Measurements from ENCODE around the gene MEIOB. TPM values are rescaled to one million over a fixed set of nuclear protein-coding genes. Genes with fewer than 3 reads are reported as not detected.

MEIOB gene
- total RNA-seq, 1 donor, result not detected

- Histone ChIP-seq H3K27me3 (ENCODE audit: insufficient read depth, low read length) (no peaks in the 10 kb centered on the region), H3K4me3 (ENCODE audit: low read length) (no peak overlapping the region), H3K9me3 (ENCODE audit: low read depth, low read length) (no peaks in the 10 kb centered on the region), H3K4me1 (ENCODE audit: insufficient read depth, low read length) (peaks cover 13% of the 10 kb centered on the region)
Measured at GRCh38 chr16:1786242-1787055, 85.5 kb downstream of the MEIOB start.

DNA sequence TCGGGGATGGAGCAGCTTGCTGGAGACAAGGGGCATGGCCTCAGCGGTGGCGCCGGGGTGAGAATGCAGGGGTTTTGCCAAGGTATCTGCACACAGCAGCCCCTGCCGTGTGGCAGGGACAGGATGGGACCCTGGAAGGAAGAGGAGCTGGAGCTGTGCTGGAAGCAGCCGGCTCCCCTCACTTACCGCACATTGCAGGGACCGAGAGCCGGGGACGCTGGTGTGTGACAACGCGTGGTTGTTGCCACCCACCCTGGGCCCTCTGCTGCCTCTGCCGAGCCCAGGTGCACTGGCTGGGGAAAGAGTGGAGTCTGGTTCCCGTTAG is 86.2 kb downstream of the MEIOB start:
- Histone ChIP-seq H3K4me3 (ENCODE audit: low read length) (no peak overlapping the region), H3K4me1 (ENCODE audit: insufficient read depth, low read length) (peaks cover 20% of the 10 kb centered on the region), H3K27me3 (ENCODE audit: insufficient read depth, low read length) (no peaks in the 10 kb centered on the region), H3K9me3 (ENCODE audit: low read depth, low read length) (no peaks in the 10 kb centered on the region)

GRCh38 chr16:1784977-1785845 is 86.8 kb downstream of the MEIOB start:
- no peaks in the 10 kb centered on the region for H3K27me3 ChIP-seq (ENCODE audit: insufficient read depth, low read length)
- H3K4me3 ChIP-seq (ENCODE audit: low read length), result no peak overlapping the region
- no peaks in the 10 kb centered on the region for H3K9me3 ChIP-seq (ENCODE audit: low read depth, low read length)
- H3K4me1 ChIP-seq (ENCODE audit: insufficient read depth, low read length), result peaks cover 23% of the 10 kb centered on the region

Other genes with a start within 250 kb of the MEIOB start
- 2.5 TPM for gene JPT2, start 193.9 kb downstream of the MEIOB start, total RNA-seq
- gene MAPK8IP3, start 166.0 kb downstream of the MEIOB start, total RNA-seq, result 135 TPM
- 17.6 TPM for gene NME3, start 100.6 kb downstream of the MEIOB start, total RNA-seq
- 13.3 TPM for gene EME2, start 99.4 kb downstream of the MEIOB start, total RNA-seq
- 17.1 TPM for gene MRPS34, start 99.0 kb downstream of the MEIOB start, total RNA-seq
- gene SPSB3, start 89.6 kb downstream of the MEIOB start, total RNA-seq, result 40.0 TPM
- gene NUBP2, start 89.2 kb downstream of the MEIOB start, total RNA-seq, result 26.2 TPM
- 0.63 TPM for gene IGFALS, start 78.5 kb downstream of the MEIOB start, total RNA-seq
- gene HAGH, start 45.3 kb downstream of the MEIOB start, total RNA-seq, result 14.3 TPM
- gene FAHD1, start 45.0 kb downstream of the MEIOB start, total RNA-seq, result 7.0 TPM
- gene HS3ST6, start 46.3 kb upstream of the MEIOB start, total RNA-seq, result not detected
- 5.8 TPM for gene MSRB1, start 71.0 kb upstream of the MEIOB start, total RNA-seq
- not detected for gene RPL3L, start 82.5 kb upstream of the MEIOB start, total RNA-seq
- gene NDUFB10, start 87.4 kb upstream of the MEIOB start, total RNA-seq, result 57.1 TPM
- 2,256 TPM for gene RPS2, start 92.7 kb upstream of the MEIOB start, total RNA-seq
- not detected for gene RNF151, start 94.7 kb upstream of the MEIOB start, total RNA-seq
- 6.4 TPM for gene TBL3, start 99.9 kb upstream of the MEIOB start, total RNA-seq
- gene NOXO1, start 109.3 kb upstream of the MEIOB start, total RNA-seq, result not detected
- gene GFER, start 112.0 kb upstream of the MEIOB start, total RNA-seq, result 9.0 TPM
- gene SYNGR3, start 117.8 kb upstream of the MEIOB start, total RNA-seq, result 2.9 TPM
- gene ZNF598, start 137.7 kb upstream of the MEIOB start, total RNA-seq, result 18.6 TPM
- not detected for gene NPW, start 147.6 kb upstream of the MEIOB start, total RNA-seq
- gene NHERF2, start 154.7 kb upstream of the MEIOB start, total RNA-seq, result 0.84 TPM
- 3.1 TPM for gene NTHL1, start 175.7 kb upstream of the MEIOB start, total RNA-seq
- gene TSC2, start 175.8 kb upstream of the MEIOB start, total RNA-seq, result 28.3 TPM